Glutamatergic neuron (in vitro differentiated cells): ENCODE data around the gene TRAF5. TPM values are rescaled to one million over a fixed set of nuclear protein-coding genes. Genes with fewer than 3 reads are reported as not detected.
"Not testable (repeated sequence)": the region's sequence is repeated elsewhere in the genome, so short reads cannot be mapped to it uniquely, and the experiment has no call there.

Experiments
- DNase-seq: peaks from one replicate; pipeline ENCODE4 v3.0.0; 2022
- H3K27ac Mint-ChIP-seq: one replicate; pipeline ENCODE4 v1.8.0; 2020; ENCODE audit warnings: mild to moderate bottlenecking, mixed read lengths, inconsistent platforms; ENCODE audit not compliant: unreplicated experiment
- H3K27me3 Mint-ChIP-seq: one replicate; pipeline ENCODE4 v1.8.0; 2020; ENCODE audit warnings: mild to moderate bottlenecking, moderate library complexity, mixed read lengths, inconsistent platforms; ENCODE audit not compliant: unreplicated experiment
- H3K36me3 Mint-ChIP-seq: one replicate; pipeline ENCODE4 v1.8.0; 2020; ENCODE audit warnings: mild to moderate bottlenecking, mixed read lengths, inconsistent platforms; ENCODE audit not compliant: unreplicated experiment
- H3K4me1 Mint-ChIP-seq: one replicate; pipeline ENCODE4 v1.8.0; 2020; ENCODE audit warnings: mild to moderate bottlenecking, low read depth, mixed read lengths, inconsistent platforms; ENCODE audit not compliant: unreplicated experiment
- H3K4me3 Mint-ChIP-seq: one replicate; pipeline ENCODE4 v1.8.0; 2020; ENCODE audit warnings: mild to moderate bottlenecking, mixed read lengths, inconsistent platforms; ENCODE audit not compliant: unreplicated experiment
- H3K9me3 Mint-ChIP-seq: one replicate; pipeline ENCODE4 v1.8.0; 2020; ENCODE audit warnings: mild to moderate bottlenecking, moderate library complexity, mixed read lengths, inconsistent platforms; ENCODE audit not compliant: unreplicated experiment
- CTCF ChIP-seq: fragments of 200-600 bp; sonication (generic); IDR thresholded peaks from one replicate; pipeline ENCODE4 v1.5.0; 2021; ENCODE audit not compliant: partially characterized antibody, unreplicated experiment
- total RNA-seq: library from RNA; stranded (reverse); fragmentation: NEBNext Ultra II Directional; extraction: Animal tissue kit (Norgen Biotek cat#: 25700); gene quantifications from one replicate; pipeline ENCODE4 v1.2.1, GENCODE V29; 2021; ENCODE audit not compliant: unreplicated experiment

TRAF5 gene
- total RNA-seq, 1 donor from 2014 or later: 9.7 TPM

GRCh38 chr1:211382182-211382713 is 55.6 kb downstream of the TRAF5 start:
- TF ChIP-seq CTCF: no peak
- peaks cover 3% of the 10 kb centered on the region for H3K9me3 Mint-ChIP-seq
- H3K36me3 Mint-ChIP-seq: no peaks in the 10 kb centered on the region
- peaks cover 5% of the 10 kb centered on the region for H3K4me1 Mint-ChIP-seq
- peak overlapping the region; percentile 74 for H3K27ac Mint-ChIP-seq
- H3K27me3 Mint-ChIP-seq: peaks cover 7% of the 10 kb centered on the region
- peak overlapping the region; percentile 91 for H3K4me3 Mint-ChIP-seq
- DNase-seq: no peak

- Mint-ChIP-seq H3K36me3 (no peaks in the 10 kb centered on the region), H3K27me3 (peaks cover 7% of the 10 kb centered on the region), H3K4me1 (peaks cover 5% of the 10 kb centered on the region), H3K4me3 (peak overlapping the region; percentile 91), H3K9me3 (peaks cover 3% of the 10 kb centered on the region), H3K27ac (peak overlapping the region; percentile 99)
- TF ChIP-seq CTCF: no peak
- peak; percentile 91 for DNase-seq
Measured at GRCh38 chr1:211382714-211383480, 56.3 kb downstream of the TRAF5 start.

GRCh38 chr1:211384524-211384923 is 57.9 kb downstream of the TRAF5 start:
- TF ChIP-seq CTCF: no peak
- no peak overlapping the region for H3K4me3 Mint-ChIP-seq
- H3K27ac Mint-ChIP-seq: no peak overlapping the region
- peaks cover 3% of the 10 kb centered on the region for H3K27me3 Mint-ChIP-seq
- H3K4me1 Mint-ChIP-seq: peaks cover 5% of the 10 kb centered on the region
- H3K9me3 Mint-ChIP-seq: peaks cover 3% of the 10 kb centered on the region
- no peaks in the 10 kb centered on the region for H3K36me3 Mint-ChIP-seq
- no peak for DNase-seq

GRCh38 chr1:211386921-211387320 is 60.3 kb downstream of the TRAF5 start:
- peaks cover 3% of the 10 kb centered on the region for H3K4me1 Mint-ChIP-seq
- no peak overlapping the region for H3K27ac Mint-ChIP-seq
- no peak overlapping the region for H3K4me3 Mint-ChIP-seq
- DNase-seq: no peak
- no peaks in the 10 kb centered on the region for H3K36me3 Mint-ChIP-seq
- TF ChIP-seq CTCF: no peak
- H3K27me3 Mint-ChIP-seq: peaks cover 3% of the 10 kb centered on the region
- H3K9me3 Mint-ChIP-seq: peaks cover 3% of the 10 kb centered on the region

GRCh38 chr1:211390829-211391228 is 64.2 kb downstream of the TRAF5 start:
- H3K9me3 Mint-ChIP-seq, H3K4me3 Mint-ChIP-seq, H3K36me3 Mint-ChIP-seq, H3K4me1 Mint-ChIP-seq, DNase-seq, H3K27me3 Mint-ChIP-seq, H3K27ac Mint-ChIP-seq: not testable (repeated sequence)
